Activated T-helper 9 cell treated with anti-CD3 and anti-CD28 coated beads, Interleukin-2, amount 50 U/mL, for 16 hours (primary cell): ENCODE results near the gene PLEKHD1.
A peak's percentile ranks its signal among the peaks of the same experiment; 100 is the strongest.

ENCODE experiments used
- DNase-seq: peaks from one replicate; pipeline ENCODE4 v3.0.0-alpha.2; 2020; ENCODE audit warnings: low read depth

The PLEKHD1 gene

GRCh38 chr14:69518289-69519101 is 34.0 kb downstream of the PLEKHD1 start:
- no peak for DNase-seq

GRCh38 chr14:69519204-69520100 is 34.9 kb downstream of the PLEKHD1 start:
- no peak for DNase-seq

GRCh38 chr14:69522026-69522425 is 37.5 kb downstream of the PLEKHD1 start:
- DNase-seq, result no peak

GRCh38 chr14:69525896-69526295 is 41.4 kb downstream of the PLEKHD1 start:
- no peak for DNase-seq

GRCh38 chr14:69527635-69528034 is 43.1 kb downstream of the PLEKHD1 start:
- DNase-seq, result no peak

GRCh38 chr14:69528143-69528542 is 43.6 kb downstream of the PLEKHD1 start:
- no peak for DNase-seq

GRCh38 chr14:69528930-69529329 is 44.4 kb downstream of the PLEKHD1 start:
- DNase-seq, result no peak

GRCh38 chr14:69529563-69529962 is 45.0 kb downstream of the PLEKHD1 start:
- DNase-seq, result no peak

GRCh38 chr14:69530095-69530494 is 45.6 kb downstream of the PLEKHD1 start:
- no peak for DNase-seq

GRCh38 chr14:69531135-69531534 is 46.6 kb downstream of the PLEKHD1 start:
- DNase-seq, result no peak

GRCh38 chr14:69532561-69533340 is 48.2 kb downstream of the PLEKHD1 start:
- DNase-seq, result no peak

- no peak for DNase-seq
These were observed 50.8 kb downstream of the PLEKHD1 start for GRCh38 chr14:69535230-69535848.

- DNase-seq, result no peak
These were observed 52.4 kb downstream of the PLEKHD1 start for GRCh38 chr14:69536971-69537370.

GRCh38 chr14:69537900-69538299 is 53.4 kb downstream of the PLEKHD1 start:
- DNase-seq, result no peak

- no peak for DNase-seq
These were observed 54.2 kb downstream of the PLEKHD1 start for GRCh38 chr14:69538766-69539165.

GRCh38 chr14:69539631-69540410 is 55.3 kb downstream of the PLEKHD1 start:
- no peak for DNase-seq

- no peak for DNase-seq
These were observed 56.3 kb downstream of the PLEKHD1 start for GRCh38 chr14:69540654-69541335.

GRCh38 chr14:69542311-69542710 is 57.8 kb downstream of the PLEKHD1 start:
- DNase-seq, result no peak

GRCh38 chr14:69543341-69544115 is 59.0 kb downstream of the PLEKHD1 start:
- peak; percentile 3 for DNase-seq
